Activated CD4-positive, alpha-beta T cell treated with anti-CD3 and anti-CD28 coated beads, Interleukin-2, amount 10 ng/mL, durations not matched to agents 7 days and 5 days (primary cell): ENCODE data around the gene PIP5K1C. TPM values are rescaled to one million over a fixed set of nuclear protein-coding genes. Genes with fewer than 3 reads are reported as not detected.

Experiments
- CTCF ChIA-PET: fragments of 350-600 bp; sonication (Branson Sonifier 250); formaldehyde crosslinking; loops from one replicate; lab custom pipeline; 2021; ENCODE audit warnings: antibody characterized with exemption; lab: Charles Lee
- POLR2A ChIA-PET: fragments of 350-600 bp; sonication (Branson Sonifier 250); formaldehyde crosslinking; loops from one replicate; lab custom pipeline; 2021; ENCODE audit warnings: antibody characterized with exemption; lab: Charles Lee
- DNase-seq: peaks from one replicate; pipeline ENCODE4 v3.0.0-alpha.2; 2020
- H3K27ac Mint-ChIP-seq: one replicate; pipeline ENCODE4 v1.8.0; 2021; ENCODE audit warnings: mild to moderate bottlenecking, moderate library complexity, mixed read lengths
- H3K27me3 Mint-ChIP-seq: one replicate; pipeline ENCODE4 v1.8.0; 2021; ENCODE audit warnings: mixed read lengths
- H3K36me3 Mint-ChIP-seq: one replicate; pipeline ENCODE4 v1.8.0; 2021; ENCODE audit warnings: low read depth, mixed read lengths
- H3K4me1 Mint-ChIP-seq: one replicate; pipeline ENCODE4 v1.8.0; 2021; ENCODE audit warnings: mixed read lengths
- H3K4me3 Mint-ChIP-seq: one replicate; pipeline ENCODE4 v1.8.0; 2021; ENCODE audit warnings: mild to moderate bottlenecking, moderate library complexity, mixed read lengths
- H3K9me3 Mint-ChIP-seq: one replicate; pipeline ENCODE4 v1.8.0; 2021; ENCODE audit warnings: mixed read lengths
- total RNA-seq, 2 experiments: library from RNA; stranded (reverse); gene quantifications; one replicate each; pipeline ENCODE4 v1.2.3, GENCODE V29; 2021

Gene PIP5K1C
- total RNA-seq, 2 experiments from 2014 or later, result 18.7 to 19.5 TPM

DNA sequence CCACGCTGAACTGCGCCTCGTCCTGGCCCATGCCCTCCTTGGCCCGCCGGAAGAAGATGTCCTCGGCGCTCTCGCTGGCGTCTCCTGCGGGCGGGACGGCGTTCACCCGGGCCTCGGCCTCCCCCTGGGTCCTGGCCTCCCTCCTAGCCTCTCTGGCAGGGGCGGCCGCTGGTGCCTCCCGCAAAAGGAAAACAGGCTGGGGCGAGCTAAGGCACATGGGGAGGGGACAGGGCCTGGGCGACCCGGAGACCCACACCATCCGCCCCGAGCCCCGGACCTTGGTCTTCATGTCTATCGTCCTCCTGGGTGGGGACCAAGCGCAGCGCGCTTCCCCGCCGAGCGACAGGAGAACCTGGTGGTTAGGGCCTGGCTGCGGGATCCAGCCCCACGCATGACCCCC is 87.9 kb downstream of the PIP5K1C start:
- Mint-ChIP-seq H3K27ac (no peak overlapping the region), H3K36me3 (peaks cover 4% of the 10 kb centered on the region), H3K4me1 (peaks cover 13% of the 10 kb centered on the region), H3K4me3 (no peak overlapping the region), H3K9me3 (no peaks in the 10 kb centered on the region), H3K27me3 (peaks cover 2% of the 10 kb centered on the region)
- POLR2A ChIA-PET, result no interaction called here
- CTCF ChIA-PET, result no interaction called here
- DNase-seq, result no peak

DNA sequence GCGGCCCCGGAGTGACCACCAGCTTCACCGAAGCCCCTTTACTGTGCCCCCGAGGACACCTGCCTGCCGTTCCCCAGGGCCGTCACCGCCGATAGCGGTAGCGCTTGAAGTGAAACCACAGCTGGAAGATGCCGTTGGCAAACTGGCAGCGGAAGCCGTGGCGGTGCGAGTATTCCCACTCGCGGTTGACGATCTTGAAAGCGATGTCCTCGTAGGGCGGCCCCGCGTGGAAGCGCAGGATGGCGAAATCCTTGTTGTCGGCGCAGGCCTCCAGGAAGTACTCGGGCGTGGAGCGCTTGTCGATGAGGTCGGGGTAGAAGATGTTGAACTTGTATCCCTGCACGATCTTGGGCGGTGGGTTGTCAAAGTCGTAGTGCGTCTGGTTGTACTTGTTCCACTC is 88.4 kb downstream of the PIP5K1C start:
- POLR2A ChIA-PET, result no interaction called here

DNA sequence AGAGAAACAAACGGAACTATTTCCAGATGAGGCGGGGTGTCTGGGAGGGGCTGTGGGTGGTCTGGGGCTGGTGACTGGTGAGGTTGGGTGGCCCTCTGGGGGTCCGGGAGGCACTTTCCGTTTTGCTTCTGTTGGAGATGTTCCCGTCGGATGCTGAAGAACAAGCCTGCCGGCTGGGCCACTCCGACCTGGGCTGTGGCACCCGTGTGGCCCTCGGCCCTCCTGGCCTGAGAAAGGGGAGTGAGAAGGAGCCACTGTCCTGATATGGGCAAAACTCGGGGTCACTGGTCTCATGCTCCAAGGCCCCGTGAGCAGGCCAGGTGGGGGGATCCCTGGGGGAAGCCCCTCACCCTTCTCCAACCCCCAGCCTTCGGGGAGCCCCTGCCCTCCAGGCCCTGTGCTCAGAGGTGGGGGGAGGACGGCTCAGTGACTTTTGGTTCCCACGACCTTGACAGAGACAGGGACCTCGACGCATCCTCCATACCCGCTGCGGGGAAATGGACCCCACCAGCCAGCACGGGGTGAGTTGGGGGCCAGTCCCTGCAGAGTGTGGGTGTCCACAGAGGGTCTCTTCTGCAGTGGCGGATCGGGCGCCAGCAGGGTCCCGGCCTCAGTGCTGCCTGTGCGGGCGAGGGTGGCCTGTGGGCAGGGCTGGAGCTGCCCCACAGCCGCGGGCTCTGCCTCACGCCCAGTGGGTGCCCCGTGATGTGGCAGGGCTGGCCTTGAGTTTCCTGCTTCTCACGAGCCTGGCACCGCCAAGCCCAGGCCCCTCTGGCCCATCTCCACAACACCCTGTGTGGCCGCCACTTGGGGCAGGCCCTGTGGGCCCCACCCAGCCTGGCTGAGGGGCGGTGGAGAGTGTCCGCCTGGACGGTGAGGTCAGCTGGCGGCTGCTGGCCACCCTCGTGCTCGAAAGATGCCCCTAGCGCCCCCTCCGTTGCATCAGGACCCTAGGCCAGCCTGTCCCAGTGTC is 89.2 kb downstream of the PIP5K1C start:
- POLR2A ChIA-PET, result no interaction called here
- Mint-ChIP-seq H3K4me3 (no peak overlapping the region), H3K9me3 (no peaks in the 10 kb centered on the region), H3K27me3 (peaks cover 5% of the 10 kb centered on the region), H3K27ac (no peak overlapping the region), H3K4me1 (peaks cover 12% of the 10 kb centered on the region), H3K36me3 (peaks cover 4% of the 10 kb centered on the region)
- CTCF ChIA-PET, result no interaction called here
- DNase-seq, result no peak

More for the DNA sequence above, 88.4 kb downstream of the PIP5K1C start:
- Mint-ChIP-seq H3K9me3 (no peaks in the 10 kb centered on the region), H3K4me3 (no peak overlapping the region), H3K4me1 (peaks cover 12% of the 10 kb centered on the region), H3K36me3 (peaks cover 4% of the 10 kb centered on the region), H3K27me3 (peaks cover 5% of the 10 kb centered on the region), H3K27ac (no peak overlapping the region)
- DNase-seq, result no peak
- CTCF ChIA-PET, result no interaction called here

DNA sequence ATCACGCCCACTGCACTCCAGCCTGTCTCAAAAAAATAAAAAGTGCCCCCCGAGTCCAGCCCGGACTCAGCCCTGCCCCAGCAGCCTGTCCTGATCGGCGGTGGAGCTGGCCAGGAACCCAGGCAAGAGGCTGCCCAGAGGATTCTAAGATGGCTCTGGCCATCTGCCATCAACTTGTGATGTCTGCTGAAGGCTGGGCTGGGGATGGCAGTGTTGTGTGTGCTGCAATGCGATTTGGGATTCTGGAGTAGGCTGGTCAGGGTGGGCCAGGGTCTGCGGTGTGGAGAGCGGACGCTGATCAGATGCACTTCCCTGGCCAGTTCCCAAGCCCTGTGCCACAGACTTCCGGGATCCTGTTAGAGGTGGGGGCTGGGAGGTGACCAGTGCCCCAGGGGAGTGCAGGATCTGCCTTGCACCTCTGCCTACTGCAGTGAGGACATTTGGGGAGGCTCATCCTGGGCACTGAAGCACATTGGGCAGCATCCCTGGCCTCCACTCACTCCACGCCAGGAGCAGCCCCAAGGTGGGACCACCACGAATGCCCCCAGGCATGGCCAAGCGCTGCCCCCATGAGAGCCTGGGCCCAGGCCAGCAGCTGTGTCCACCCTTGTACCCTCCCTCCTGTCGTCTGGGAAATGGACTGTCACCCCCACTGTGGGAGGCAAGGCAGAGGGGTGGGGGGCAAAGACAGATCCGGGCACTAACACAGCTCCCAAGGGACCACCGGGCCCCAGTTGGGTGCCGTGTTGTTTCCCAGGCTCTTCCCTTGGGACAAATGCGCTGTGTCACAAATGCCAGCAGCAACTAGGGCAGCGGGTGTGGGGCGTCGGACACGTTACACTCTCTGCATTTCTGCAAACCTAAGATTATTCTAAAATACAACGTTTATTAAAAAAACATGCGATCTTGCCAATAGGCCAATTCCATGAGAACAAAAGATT is 90.2 kb downstream of the PIP5K1C start:
- H3K36me3 Mint-ChIP-seq, result peaks cover 4% of the 10 kb centered on the region
- CTCF ChIA-PET, result interaction anchor here (0.8 kb wide), 1 partner anchor 56 kb away, joined by 3 read pairs; no protein-coding TSS in a partner anchor
- peaks cover 12% of the 10 kb centered on the region for H3K4me1 Mint-ChIP-seq
- DNase-seq, result no peak
- POLR2A ChIA-PET, result no interaction called here
- no peak overlapping the region for H3K4me3 Mint-ChIP-seq
- no peak overlapping the region for H3K27ac Mint-ChIP-seq
- H3K9me3 Mint-ChIP-seq, result no peaks in the 10 kb centered on the region
- peaks cover 5% of the 10 kb centered on the region for H3K27me3 Mint-ChIP-seq

DNA sequence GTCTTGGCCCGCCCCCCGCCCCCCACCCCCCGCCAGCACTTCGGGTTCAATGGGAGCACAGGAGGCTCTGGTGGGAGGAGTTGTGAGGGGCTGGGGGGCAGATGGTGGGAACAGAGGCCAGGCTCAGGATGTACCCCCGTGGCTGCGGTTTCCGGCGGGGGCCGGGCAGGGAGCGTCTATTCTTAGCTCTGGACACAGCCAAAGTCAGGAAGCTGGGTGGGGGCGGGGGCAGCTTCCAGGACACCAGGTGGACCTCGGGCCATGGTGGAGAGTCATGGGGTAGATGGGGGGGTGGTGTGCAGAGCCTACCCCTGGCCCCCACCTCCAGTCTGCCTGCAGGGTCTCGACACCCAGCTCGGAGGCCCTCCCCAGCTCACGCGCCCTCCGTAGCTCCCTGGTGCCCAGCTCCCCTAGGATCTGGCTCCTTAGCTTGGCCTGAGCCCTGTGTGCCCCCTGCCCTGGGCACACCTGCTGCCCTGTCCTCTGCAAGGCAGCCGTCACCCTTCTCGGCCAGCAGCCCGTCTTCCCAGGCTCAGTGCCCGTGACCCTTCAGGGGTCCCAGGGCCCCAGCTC is 91.4 kb downstream of the PIP5K1C start:
- peaks cover 4% of the 10 kb centered on the region for H3K36me3 Mint-ChIP-seq
- no peak overlapping the region for H3K27ac Mint-ChIP-seq
- ChIA-PET CTCF (interaction anchor here (1.6 kb wide), 1 partner anchor 13 kb away, joined by 4 read pairs; no protein-coding TSS in a partner anchor), POLR2A (no interaction called here)
- no peak overlapping the region for H3K4me3 Mint-ChIP-seq
- peaks cover 5% of the 10 kb centered on the region for H3K27me3 Mint-ChIP-seq
- no peak for DNase-seq
- no peaks in the 10 kb centered on the region for H3K9me3 Mint-ChIP-seq
- peaks cover 12% of the 10 kb centered on the region for H3K4me1 Mint-ChIP-seq

DNA sequence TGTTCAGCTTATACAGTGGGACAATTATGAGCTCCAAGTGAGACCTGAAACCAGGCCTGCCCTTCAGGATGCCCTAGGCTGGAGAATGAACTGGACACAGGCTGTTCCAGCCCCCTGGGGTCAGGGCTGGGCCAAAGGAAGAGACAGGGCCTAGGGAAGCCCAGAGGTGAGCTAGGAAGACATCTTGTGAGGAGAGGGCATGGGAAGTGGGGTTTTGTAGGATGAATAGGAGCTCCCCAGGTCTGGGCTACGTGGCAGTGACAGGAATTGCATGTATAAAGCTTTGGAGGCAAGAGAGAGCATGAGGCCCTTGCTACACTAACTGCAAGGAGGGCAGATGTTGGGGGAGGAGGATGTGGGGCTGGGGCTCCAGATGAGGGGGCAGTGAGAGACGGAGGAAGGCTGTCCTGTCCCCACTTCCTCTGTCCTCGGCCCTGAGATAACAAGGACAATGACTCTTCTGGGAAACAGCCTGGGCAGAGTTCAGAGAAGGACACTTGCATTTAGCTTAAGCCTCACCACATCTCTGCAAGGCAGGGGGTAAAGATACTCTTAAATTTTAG is 92.1 kb downstream of the PIP5K1C start:
- DNase-seq, result no peak
- Mint-ChIP-seq H3K36me3 (peaks cover 4% of the 10 kb centered on the region), H3K27ac (no peak overlapping the region), H3K4me3 (no peak overlapping the region), H3K4me1 (peaks cover 12% of the 10 kb centered on the region), H3K9me3 (no peaks in the 10 kb centered on the region), H3K27me3 (peaks cover 5% of the 10 kb centered on the region)
- POLR2A ChIA-PET, result interaction anchor here (0.5 kb wide), 1 partner anchor 1456 kb away, joined by 4 read pairs; no protein-coding TSS in a partner anchor
- CTCF ChIA-PET, result interaction anchor here (0.9 to 1.6 kb wide), 3 partner anchors 13 to 52 kb away, joined by 3 to 4 read pairs (median 4); no protein-coding TSS in a partner anchor

DNA sequence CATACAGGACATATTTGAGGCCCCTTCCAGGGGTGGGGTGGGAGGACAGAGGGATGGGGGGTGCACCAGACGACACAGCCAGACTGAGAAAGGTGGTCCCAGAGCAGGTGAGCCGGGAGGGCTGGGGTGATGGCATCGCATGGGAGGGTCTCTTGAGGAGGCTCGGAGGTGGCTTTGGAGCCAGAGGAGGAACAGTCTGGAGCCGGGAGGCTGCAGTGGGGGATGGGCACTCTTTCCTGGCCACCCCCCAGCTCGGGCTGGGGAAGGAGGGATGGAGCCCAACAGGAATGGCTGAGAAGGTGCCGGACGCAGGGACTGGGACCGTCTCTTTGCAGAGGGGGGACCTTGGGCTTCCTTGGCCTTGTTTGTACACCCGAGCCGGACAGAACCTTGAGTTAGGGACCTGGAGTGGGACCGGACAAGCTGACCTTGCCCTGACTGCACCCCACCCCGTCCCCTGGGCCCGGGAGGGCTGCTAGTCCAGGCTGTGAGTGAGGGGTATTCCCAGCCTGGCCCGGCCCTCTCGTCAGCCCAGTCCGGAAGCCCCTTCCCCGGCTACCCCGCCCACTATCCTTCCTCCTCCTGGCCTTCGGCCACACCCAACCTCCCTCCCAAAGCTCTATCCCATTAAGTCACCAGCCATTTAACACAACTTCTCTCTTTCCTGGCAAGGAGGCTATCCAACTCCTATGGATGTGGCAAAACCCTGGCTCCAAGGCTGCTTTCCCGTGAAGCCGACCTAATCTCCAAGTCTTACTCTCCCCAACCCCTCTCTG is 92.8 kb downstream of the PIP5K1C start:
- H3K27ac Mint-ChIP-seq, result peak overlapping the region; percentile 66
- H3K9me3 Mint-ChIP-seq, result no peaks in the 10 kb centered on the region
- ChIA-PET POLR2A (interaction anchor here (0.5 to 0.6 kb wide), 2 partner anchors 10 to 1456 kb away, joined by 3 to 4 read pairs; no protein-coding TSS in a partner anchor), CTCF (interaction anchor here (0.9 to 1.6 kb wide), 3 partner anchors 14 to 51 kb away, joined by 3 to 4 read pairs (median 4); no protein-coding TSS in a partner anchor)
- H3K27me3 Mint-ChIP-seq, result peaks cover 5% of the 10 kb centered on the region
- H3K4me1 Mint-ChIP-seq, result peaks cover 12% of the 10 kb centered on the region
- no peak for DNase-seq
- H3K4me3 Mint-ChIP-seq, result no peak overlapping the region
- H3K36me3 Mint-ChIP-seq, result peaks cover 4% of the 10 kb centered on the region

DNA sequence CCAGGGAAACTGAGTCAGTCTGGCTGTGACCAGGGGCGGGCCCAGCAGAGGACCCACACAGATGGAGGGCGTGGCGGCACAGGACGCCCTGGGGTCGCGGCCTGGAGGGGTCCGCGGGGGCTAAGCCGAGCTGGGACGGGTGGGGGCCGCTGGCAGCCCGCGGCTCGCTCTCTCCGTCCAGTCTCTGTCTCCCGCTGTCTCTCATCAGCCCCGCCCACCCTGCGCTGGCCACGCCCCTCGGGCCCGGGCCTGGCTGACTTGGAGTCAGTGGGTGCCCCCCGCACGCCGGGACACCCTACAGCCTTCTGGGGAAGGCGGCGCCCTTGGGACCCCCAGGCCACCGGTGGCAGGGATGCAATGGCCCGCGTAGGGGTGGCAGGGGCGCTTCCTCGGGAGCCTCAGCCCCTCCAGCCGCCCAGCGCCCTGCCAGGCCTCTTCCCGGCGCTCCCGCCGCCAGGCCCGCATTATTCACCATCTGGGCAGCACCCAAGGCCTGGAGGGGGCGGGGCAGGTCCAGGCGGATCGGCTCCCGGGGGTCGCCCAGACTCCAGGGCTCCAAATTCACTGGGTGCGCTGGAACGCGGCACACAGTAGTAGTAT is 93.5 kb downstream of the PIP5K1C start, which contains the start of gene TBXA2R:
TSS of gene TBXA2R (minus strand) at position 186 of the 600 bp plus-strand sequence. CDS start 6,241 bp downstream, outside the sequence.
- POLR2A ChIA-PET, result no interaction called here
- H3K4me3 Mint-ChIP-seq, result peak within 1 kb of the TSS; percentile 44
- CTCF ChIA-PET, result no interaction called here

DNA sequence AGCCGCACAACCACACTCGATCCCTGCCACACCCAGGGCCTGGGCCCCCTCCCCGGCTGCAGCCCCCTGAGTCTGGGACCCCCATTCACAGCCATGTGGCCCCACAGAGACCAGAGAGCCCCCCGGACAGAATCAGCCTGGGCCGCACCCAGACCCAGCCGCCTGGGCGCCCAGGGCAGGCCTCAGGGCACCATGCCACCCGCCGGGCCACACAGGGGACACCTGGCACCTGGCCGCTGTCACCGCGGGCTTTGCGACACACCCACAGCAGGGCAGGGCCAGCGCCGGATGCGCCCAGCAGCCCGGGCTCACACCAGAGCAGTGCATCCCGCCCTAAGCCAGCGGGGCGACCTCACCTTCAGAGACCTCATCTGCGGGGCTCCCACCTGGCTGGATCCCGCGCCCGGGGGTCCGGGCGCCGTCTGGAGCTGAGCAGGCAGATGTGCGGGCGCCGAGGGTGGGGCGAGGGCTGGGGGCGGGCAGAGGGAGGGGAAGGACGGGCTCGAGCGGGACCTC is 94.0 kb downstream of the PIP5K1C start:
- Mint-ChIP-seq H3K4me3 (peak overlapping the region; percentile 44), H3K4me1 (peaks cover 12% of the 10 kb centered on the region), H3K36me3 (no peaks in the 10 kb centered on the region), H3K9me3 (no peaks in the 10 kb centered on the region), H3K27ac (no peak overlapping the region), H3K27me3 (peaks cover 5% of the 10 kb centered on the region)
- peak; percentile 27 for DNase-seq
- CTCF ChIA-PET, result no interaction called here
- POLR2A ChIA-PET, result no interaction called here

More for the DNA sequence above, 93.5 kb downstream of the PIP5K1C start, which contains the start of gene TBXA2R:
- Mint-ChIP-seq H3K4me1 (peaks cover 12% of the 10 kb centered on the region), H3K27ac (peak within 1 kb of the TSS; percentile 66), H3K9me3 (no peaks in the 10 kb centered on the region), H3K27me3 (peaks cover 5% of the 10 kb centered on the region), H3K36me3 (peaks cover under 1% of the 10 kb centered on the region)
- DNase-seq, result peak; percentile 30

DNA sequence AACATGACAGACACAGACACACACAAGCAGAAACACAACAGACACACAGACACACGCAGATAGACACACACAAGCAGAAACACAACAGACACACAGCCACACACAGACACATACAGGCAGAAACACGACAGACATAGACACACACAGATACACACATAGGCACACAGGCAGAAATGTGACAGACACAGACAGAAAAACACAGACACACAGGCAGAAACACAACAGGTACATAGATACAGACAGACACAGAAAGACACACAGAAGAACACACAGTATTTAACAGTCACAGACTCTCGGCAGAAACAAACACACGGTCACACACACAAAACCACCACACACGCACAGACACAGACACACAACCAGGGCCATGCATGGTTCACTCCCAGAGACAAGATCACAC is 94.5 kb downstream of the PIP5K1C start:
- H3K27me3 Mint-ChIP-seq, result peaks cover 5% of the 10 kb centered on the region
- POLR2A ChIA-PET, result no interaction called here
- CTCF ChIA-PET, result no interaction called here
- H3K4me3 Mint-ChIP-seq, result no peak overlapping the region
- no peaks in the 10 kb centered on the region for H3K36me3 Mint-ChIP-seq
- H3K9me3 Mint-ChIP-seq, result no peaks in the 10 kb centered on the region
- no peak for DNase-seq
- peaks cover 12% of the 10 kb centered on the region for H3K4me1 Mint-ChIP-seq
- no peak overlapping the region for H3K27ac Mint-ChIP-seq

DNA sequence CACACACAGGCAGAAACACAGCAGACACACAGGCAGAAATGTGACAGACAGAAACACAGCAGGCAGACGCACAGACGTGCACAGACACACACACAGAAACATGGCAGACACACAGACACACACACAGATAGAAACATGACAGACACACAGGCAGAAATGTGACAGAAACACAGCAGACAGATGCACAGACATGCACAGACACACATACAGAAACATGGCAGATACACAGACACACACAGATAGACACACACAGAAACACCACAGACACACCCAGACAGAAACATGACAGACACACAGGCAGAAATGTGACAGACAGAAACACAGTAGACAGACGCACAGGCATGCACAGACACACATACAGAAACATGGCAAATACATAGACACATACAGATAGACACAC is 94.9 kb downstream of the PIP5K1C start:
- CTCF ChIA-PET, result no interaction called here

More for the DNA sequence above, 94.9 kb downstream of the PIP5K1C start:
- no peaks in the 10 kb centered on the region for H3K9me3 Mint-ChIP-seq
- H3K27me3 Mint-ChIP-seq, result peaks cover 5% of the 10 kb centered on the region
- DNase-seq, result no peak
- POLR2A ChIA-PET, result no interaction called here
- H3K4me1 Mint-ChIP-seq, result peaks cover 12% of the 10 kb centered on the region
- no peak overlapping the region for H3K4me3 Mint-ChIP-seq
- no peaks in the 10 kb centered on the region for H3K36me3 Mint-ChIP-seq
- no peak overlapping the region for H3K27ac Mint-ChIP-seq
